Tibial nerve (tissue), 4 donors: ENCODE data around the gene NRG2. TPM values are rescaled to one million over a fixed set of nuclear protein-coding genes. Genes with fewer than 3 reads are reported as not detected.
A peak's percentile ranks its signal among the peaks of the same experiment; 100 is the strongest.

Source experiments
- DNase-seq, 2 donors: peaks; one replicate each; pipeline ENCODE4 v3.0.0-alpha.2; 2019; ENCODE audit warnings: low spot score in 2 of 2
- H3K27ac ChIP-seq, 4 donors: fragments of 200-600 bp; sonication (generic) in 3 of 4; one replicate each; pipeline ENCODE4 v1.5.1; 2017 to 2019; ENCODE audit warnings: mild to moderate bottlenecking in 1 of 4
- H3K27me3 ChIP-seq, 2 donors: fragments of 200-600 bp; sonication (generic) in 1 of 2; one replicate each; pipeline versions ENCODE4 v1.5.1 to v1.6.0; 2017 to 2019
- H3K36me3 ChIP-seq, 3 donors: fragments of 200-600 bp; sonication (generic); one replicate each; pipeline ENCODE4 v1.5.1; 2018 to 2019
- H3K4me1 ChIP-seq, 4 donors: fragments of 200-600 bp; sonication (generic) in 3 of 4; one replicate each; pipeline ENCODE4 v1.5.1; 2017 to 2019
- H3K4me3 ChIP-seq, 4 donors: fragments of 200-600 bp; sonication (generic) in 3 of 4; one replicate each; pipeline ENCODE4 v1.5.1; 2017 to 2019; ENCODE audit warnings: mild to moderate bottlenecking in 1 of 4, moderate library complexity in 1 of 4
- H3K9me3 ChIP-seq, 4 donors: fragments of 200-600 bp; sonication (generic) in 3 of 4; one replicate each; pipeline ENCODE4 v1.5.1; 2017 to 2019
- EP300 ChIP-seq, 2 donors: sonication (generic); formaldehyde crosslinking; IDR thresholded peaks; one replicate each; pipeline ENCODE4 v1.6.1; 2017; ENCODE audit warnings: antibody characterized with exemption in 2 of 2, mild to moderate bottlenecking in 1 of 2
- POLR2A ChIP-seq, 2 donors: fragments of 450-650 bp; IDR thresholded peaks; one replicate each; pipeline ENCODE4 v1.6.1; 2017; ENCODE audit warnings: antibody characterized with exemption in 2 of 2, mild to moderate bottlenecking in 2 of 2, moderate library complexity in 2 of 2
- WGBS, 2 donors: methylation state at CpG; one replicate each; pipeline ENCODE4 v1.1.5; 2018; 5-methylcytosine and 5-hydroxymethylcytosine counted together
- total RNA-seq, 4 donors: library from RNA; depleted of rRNA; stranded (reverse); fragments of >200 nt; gene quantifications; one replicate each; pipeline ENCODE4 v1.1.0, GENCODE V29; 2016
- TF ChIP-seq, protein P1 (sequence below), 5 experiments: fragments of 200-600 bp in 3 of 5; fragments of 450-650 bp in 2 of 5; sonication (generic) in 3 of 5; IDR thresholded peaks; one replicate each; pipeline ENCODE4 v1.5.1; 2016 to 2019; ENCODE audit warnings: antibody characterized with exemption in 5 of 5, mild to moderate bottlenecking in 3 of 5, moderate library complexity in 2 of 5

Gene NRG2
- total RNA-seq, 4 donors from 2014 or later, result 2.0 to 5.1 (median 3.4) TPM

GRCh38 chr5:139864716-139865483, 178.2 kb downstream of the NRG2 start:
- H3K36me3 ChIP-seq, result no peaks in the 10 kb centered on the region
- no peaks in the 10 kb centered on the region for H3K9me3 ChIP-seq
- TF ChIP-seq, protein P1, sequence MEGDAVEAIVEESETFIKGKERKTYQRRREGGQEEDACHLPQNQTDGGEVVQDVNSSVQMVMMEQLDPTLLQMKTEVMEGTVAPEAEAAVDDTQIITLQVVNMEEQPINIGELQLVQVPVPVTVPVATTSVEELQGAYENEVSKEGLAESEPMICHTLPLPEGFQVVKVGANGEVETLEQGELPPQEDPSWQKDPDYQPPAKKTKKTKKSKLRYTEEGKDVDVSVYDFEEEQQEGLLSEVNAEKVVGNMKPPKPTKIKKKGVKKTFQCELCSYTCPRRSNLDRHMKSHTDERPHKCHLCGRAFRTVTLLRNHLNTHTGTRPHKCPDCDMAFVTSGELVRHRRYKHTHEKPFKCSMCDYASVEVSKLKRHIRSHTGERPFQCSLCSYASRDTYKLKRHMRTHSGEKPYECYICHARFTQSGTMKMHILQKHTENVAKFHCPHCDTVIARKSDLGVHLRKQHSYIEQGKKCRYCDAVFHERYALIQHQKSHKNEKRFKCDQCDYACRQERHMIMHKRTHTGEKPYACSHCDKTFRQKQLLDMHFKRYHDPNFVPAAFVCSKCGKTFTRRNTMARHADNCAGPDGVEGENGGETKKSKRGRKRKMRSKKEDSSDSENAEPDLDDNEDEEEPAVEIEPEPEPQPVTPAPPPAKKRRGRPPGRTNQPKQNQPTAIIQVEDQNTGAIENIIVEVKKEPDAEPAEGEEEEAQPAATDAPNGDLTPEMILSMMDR (IDR thresholded peaks at IDR 0.05), result no peak
- TF ChIP-seq EP300 (IDR thresholded peaks at IDR 0.05) (no peak), POLR2A (IDR thresholded peaks at IDR 0.05) (no peak)
- 81 to 83% methylated on average over 12 of the region's 12 CpGs for WGBS, 2 donors
- H3K27ac ChIP-seq, result no peak overlapping the region
- H3K4me1 ChIP-seq, result peaks cover 0 to 4% (median 0%) of the 10 kb centered on the region in 4 donors
- DNase-seq, result no peak
- H3K4me3 ChIP-seq, result no peak overlapping the region
- no peaks in the 10 kb centered on the region for H3K27me3 ChIP-seq

GRCh38 chr5:139863855-139864558, 179.1 kb downstream of the NRG2 start:
- no peak overlapping the region for H3K4me3 ChIP-seq
- no peaks in the 10 kb centered on the region for H3K36me3 ChIP-seq
- H3K9me3 ChIP-seq, result no peaks in the 10 kb centered on the region
- no peaks in the 10 kb centered on the region for H3K4me1 ChIP-seq
- no peak overlapping the region for H3K27ac ChIP-seq
- TF ChIP-seq, protein P1 (IDR thresholded peaks at IDR 0.05), result peak; percentile 76 to 94 (median 90)
- no peak for TF ChIP-seq POLR2A (IDR thresholded peaks at IDR 0.05)
- peak; percentile 64 to 86 for DNase-seq
- H3K27me3 ChIP-seq, result no peaks in the 10 kb centered on the region
- WGBS, 2 donors, result 17 to 18% methylated on average over 5 of the region's 5 CpGs

DNA sequence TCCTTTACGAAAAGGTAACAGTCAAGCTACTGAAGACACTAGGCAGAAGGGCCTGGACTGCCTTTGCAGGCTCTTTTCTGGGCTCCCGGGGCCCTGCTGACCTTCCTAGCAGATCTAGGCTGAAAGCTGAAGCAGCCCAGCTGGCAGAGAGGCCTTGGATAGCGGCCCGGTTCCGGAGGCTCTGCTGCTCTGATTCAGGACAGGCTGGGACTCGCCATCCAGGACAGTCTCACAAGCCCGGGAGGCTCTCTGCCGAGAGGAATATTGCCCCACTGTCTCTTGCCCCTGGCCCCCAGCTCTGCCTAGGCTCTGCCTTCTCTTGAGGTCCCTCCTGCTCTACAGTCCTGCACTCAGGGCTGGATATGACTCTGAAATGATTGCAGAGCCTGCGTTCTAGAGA, 179.7 kb downstream of the NRG2 start:
- no peak for DNase-seq
- WGBS, 2 donors, result 81 to 83% methylated on average over 9 of the region's 9 CpGs
- H3K4me3 ChIP-seq, result no peak overlapping the region
- no peaks in the 10 kb centered on the region for H3K27me3 ChIP-seq
- H3K27ac ChIP-seq, result no peak overlapping the region
- TF ChIP-seq, protein P1 (IDR thresholded peaks at IDR 0.05), result no peak
- TF ChIP-seq POLR2A (IDR thresholded peaks at IDR 0.05), result no peak
- H3K4me1 ChIP-seq, result no peaks in the 10 kb centered on the region
- no peaks in the 10 kb centered on the region for H3K36me3 ChIP-seq
- no peaks in the 10 kb centered on the region for H3K9me3 ChIP-seq

DNA sequence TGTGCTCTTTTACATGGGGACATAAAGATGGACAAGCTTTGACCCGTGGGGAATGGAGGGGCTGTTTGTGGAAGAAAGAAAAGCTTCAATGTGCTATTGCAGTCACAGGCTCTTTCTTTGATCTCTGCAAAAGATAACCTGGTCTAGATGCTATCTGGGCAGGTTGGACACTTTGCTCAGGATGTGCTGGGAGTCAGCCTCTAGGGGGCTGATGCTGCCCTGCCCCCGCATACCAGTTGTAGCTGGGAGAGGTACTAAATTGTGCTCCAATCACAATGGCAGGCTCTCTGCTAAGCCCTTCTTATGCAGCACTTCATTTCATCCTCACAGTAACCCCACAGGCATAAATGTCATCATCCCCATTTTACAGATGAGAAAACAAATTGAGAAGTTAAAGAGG, 180.3 kb downstream of the NRG2 start:
- Histone ChIP-seq H3K4me3 (no peak overlapping the region), H3K36me3 (no peaks in the 10 kb centered on the region), H3K9me3 (no peaks in the 10 kb centered on the region), H3K27ac (no peak overlapping the region), H3K27me3 (no peaks in the 10 kb centered on the region), H3K4me1 (no peaks in the 10 kb centered on the region)
- TF ChIP-seq, protein P1 (IDR thresholded peaks at IDR 0.05), result no peak
- no peak for DNase-seq
- WGBS, 2 donors, result 76 to 83% methylated on average over 2 of the region's 2 CpGs

DNA sequence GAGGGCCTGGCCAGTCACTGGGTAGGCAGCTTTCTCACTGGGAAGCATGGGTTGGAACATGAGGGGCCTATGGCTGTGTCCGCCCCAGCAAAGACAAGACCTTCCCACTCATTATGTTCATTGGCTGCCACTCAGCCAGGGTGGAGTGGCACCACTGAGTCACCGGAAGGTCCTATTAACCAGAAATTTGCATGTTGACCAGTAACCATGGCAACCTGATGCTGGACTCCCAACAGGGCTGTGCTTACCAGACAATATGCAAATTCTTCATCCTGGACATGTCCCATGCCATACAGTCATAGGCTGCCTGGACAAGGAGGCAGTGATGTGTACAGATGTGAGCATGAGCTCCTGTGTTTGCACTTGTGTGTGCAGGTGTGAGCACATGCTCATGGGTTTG, 180.8 kb downstream of the NRG2 start:
- H3K27ac ChIP-seq, result no peak overlapping the region
- no peak for TF ChIP-seq POLR2A (IDR thresholded peaks at IDR 0.05)
- TF ChIP-seq, protein P1 (IDR thresholded peaks at IDR 0.05), result no peak
- no peak for TF ChIP-seq EP300 (IDR thresholded peaks at IDR 0.05)
- no peak overlapping the region for H3K4me3 ChIP-seq
- no peaks in the 10 kb centered on the region for H3K9me3 ChIP-seq
- 67 to 100% methylated on average over 1 of the region's 2 CpGs for WGBS, 2 donors
- no peaks in the 10 kb centered on the region for H3K4me1 ChIP-seq
- no peaks in the 10 kb centered on the region for H3K36me3 ChIP-seq
- DNase-seq, result no peak
- no peaks in the 10 kb centered on the region for H3K27me3 ChIP-seq
